Adrenal gland (tissue), 5 donors: Measurements from ENCODE around the gene SPEG.

Experiments used
- POLR2A ChIP-seq, 2 donors: fragments of 450-650 bp; IDR thresholded peaks; one replicate each; pipeline ENCODE4 v1.6.1; 2017; ENCODE audit warnings: antibody characterized with exemption in 2 of 2, mild to moderate bottlenecking in 2 of 2, moderate library complexity in 1 of 2
- TF ChIP-seq, protein P1 (sequence below), 6 experiments: fragments of 450-650 bp in 4 of 6; fragments of 200-600 bp in 2 of 6; sonication (generic) in 1 of 6; IDR thresholded peaks; 1 replicate in 5 of 6; 2 replicates in 1 of 6; pipeline versions ENCODE4 v1.5.1 to v1.8.0; 2016 to 2021; ENCODE audit warnings: antibody characterized with exemption in 6 of 6, mild to moderate bottlenecking in 2 of 6, moderate library complexity in 1 of 6
- donor health status: DM: no; HTN: no; CAD: no.

DNA sequence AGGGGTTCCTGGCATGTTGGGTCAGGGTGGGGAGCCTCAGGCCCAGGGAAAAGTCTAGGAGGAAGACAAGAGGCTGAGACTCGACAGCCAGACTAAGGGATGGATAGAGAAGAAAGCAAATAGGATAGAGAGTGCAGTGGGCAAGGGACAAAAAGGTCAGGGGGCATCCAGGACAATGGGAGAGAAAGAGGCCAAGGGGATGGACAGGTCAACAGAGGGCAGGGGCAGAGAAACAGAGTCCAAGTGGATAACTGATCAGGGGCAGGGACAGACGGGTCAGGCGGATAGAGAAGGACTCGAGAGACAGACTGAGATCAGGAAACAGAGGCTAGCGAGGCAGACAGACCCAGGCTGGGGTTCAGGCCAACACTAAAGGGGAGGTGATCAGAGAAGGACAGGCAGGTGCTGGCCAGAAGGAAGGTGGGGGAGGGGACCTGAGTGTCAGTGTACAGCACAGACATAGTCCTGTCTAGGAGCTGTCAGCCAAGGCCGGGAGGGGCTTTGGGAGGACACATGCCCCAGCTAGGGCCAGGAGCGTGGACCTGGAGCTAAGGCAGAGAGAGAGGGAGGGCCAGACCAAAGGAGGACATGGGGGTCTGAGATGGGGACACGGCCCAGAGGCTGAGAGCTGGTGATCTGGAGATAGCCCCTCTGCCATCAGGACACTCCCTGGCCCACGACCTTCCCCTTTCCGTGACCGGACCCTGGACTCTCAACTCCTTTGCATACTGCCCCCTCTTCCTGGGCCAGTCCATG, 91.9 kb downstream of the SPEG start:
- TF ChIP-seq, protein P1, sequence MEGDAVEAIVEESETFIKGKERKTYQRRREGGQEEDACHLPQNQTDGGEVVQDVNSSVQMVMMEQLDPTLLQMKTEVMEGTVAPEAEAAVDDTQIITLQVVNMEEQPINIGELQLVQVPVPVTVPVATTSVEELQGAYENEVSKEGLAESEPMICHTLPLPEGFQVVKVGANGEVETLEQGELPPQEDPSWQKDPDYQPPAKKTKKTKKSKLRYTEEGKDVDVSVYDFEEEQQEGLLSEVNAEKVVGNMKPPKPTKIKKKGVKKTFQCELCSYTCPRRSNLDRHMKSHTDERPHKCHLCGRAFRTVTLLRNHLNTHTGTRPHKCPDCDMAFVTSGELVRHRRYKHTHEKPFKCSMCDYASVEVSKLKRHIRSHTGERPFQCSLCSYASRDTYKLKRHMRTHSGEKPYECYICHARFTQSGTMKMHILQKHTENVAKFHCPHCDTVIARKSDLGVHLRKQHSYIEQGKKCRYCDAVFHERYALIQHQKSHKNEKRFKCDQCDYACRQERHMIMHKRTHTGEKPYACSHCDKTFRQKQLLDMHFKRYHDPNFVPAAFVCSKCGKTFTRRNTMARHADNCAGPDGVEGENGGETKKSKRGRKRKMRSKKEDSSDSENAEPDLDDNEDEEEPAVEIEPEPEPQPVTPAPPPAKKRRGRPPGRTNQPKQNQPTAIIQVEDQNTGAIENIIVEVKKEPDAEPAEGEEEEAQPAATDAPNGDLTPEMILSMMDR (IDR thresholded peaks at IDR 0.05), result no peak
- no peak for TF ChIP-seq POLR2A (IDR thresholded peaks at IDR 0.05)
